H9 (cell line): ENCODE results near the gene HAGH. TPM values are rescaled to one million over a fixed set of nuclear protein-coding genes. Genes with fewer than 3 reads are reported as not detected.

ENCODE experiments used
- DNase-seq: peaks from one replicate; pipeline ENCODE4 v3.0.0-alpha.2; 2017
- H2AFZ ChIP-seq: one replicate; pipeline ENCODE4 v1.6.1; 2013; ENCODE audit warnings: mild to moderate bottlenecking, low read length, control low read depth, moderate library complexity
- H2AK5ac ChIP-seq: 2 replicates; pipeline ENCODE4 v1.6.1; 2013; ENCODE audit warnings: low read length, control low read depth, mixed read lengths; ENCODE audit not compliant: insufficient read length
- H2BK120ac ChIP-seq: one replicate; pipeline ENCODE4 v1.6.1; 2013; ENCODE audit warnings: low read depth, mild to moderate bottlenecking, low read length, control low read depth, inconsistent platforms; ENCODE audit not compliant: poor library complexity, severe bottlenecking
- H2BK12ac ChIP-seq: 2 replicates; pipeline ENCODE4 v1.6.1; 2013; ENCODE audit warnings: low read length, control low read depth, mixed read lengths, low read depth; ENCODE audit not compliant: insufficient read length
- H2BK15ac ChIP-seq: 2 replicates; pipeline ENCODE4 v1.6.1; 2013; ENCODE audit warnings: low read depth, low read length, control low read depth
- H2BK20ac ChIP-seq: one replicate; pipeline ENCODE4 v1.6.1; 2013; ENCODE audit warnings: low read depth, mild to moderate bottlenecking, low read length, control low read depth, inconsistent platforms; ENCODE audit not compliant: poor library complexity, severe bottlenecking
- H2BK5ac ChIP-seq: 2 replicates; pipeline ENCODE4 v1.6.1; 2013; ENCODE audit warnings: low read length, control low read depth, mixed read lengths; ENCODE audit not compliant: insufficient read length
- H3K14ac ChIP-seq: 2 replicates; pipeline ENCODE4 v1.6.1; 2013; ENCODE audit warnings: low read length, control low read depth; ENCODE audit not compliant: insufficient read depth
- H3K18ac ChIP-seq: 2 replicates; pipeline ENCODE4 v1.6.1; 2013; ENCODE audit warnings: low read depth, mild to moderate bottlenecking, mixed read lengths, low read length, control low read depth; ENCODE audit not compliant: insufficient read length
- H3K23ac ChIP-seq: 2 replicates; pipeline ENCODE4 v1.6.1; 2013; ENCODE audit warnings: low read length, control low read depth, mixed read lengths, low read depth; ENCODE audit not compliant: insufficient read length
- H3K23me2 ChIP-seq: 2 replicates; pipeline ENCODE4 v1.6.1; 2013; ENCODE audit warnings: low read depth, mild to moderate bottlenecking, mixed read lengths, low read length, control low read depth; ENCODE audit not compliant: insufficient read length, poor library complexity, severe bottlenecking
- H3K27ac ChIP-seq: 2 replicates; pipeline ENCODE4 v1.5.1; 2013; ENCODE audit warnings: low read length, control low read depth, mixed read lengths, low read depth; ENCODE audit not compliant: insufficient read length
- H3K27me3 ChIP-seq: 2 replicates; pipeline ENCODE4 v1.6.1; 2013; ENCODE audit warnings: low read length, control low read depth, inconsistent platforms; ENCODE audit not compliant: insufficient read depth
- H3K4ac ChIP-seq: 2 replicates; pipeline ENCODE4 v1.6.1; 2013; ENCODE audit warnings: low read depth, mild to moderate bottlenecking, control low read depth, inconsistent platforms, low read length, moderate library complexity
- H3K4me1 ChIP-seq: 2 replicates; pipeline ENCODE4 v1.6.1; 2013; ENCODE audit warnings: low read length, control low read depth, inconsistent platforms; ENCODE audit not compliant: insufficient read depth
- H3K4me2 ChIP-seq: 2 replicates; pipeline ENCODE4 v1.6.1; 2013; ENCODE audit warnings: low read length, control low read depth, mixed read lengths; ENCODE audit not compliant: insufficient read length, insufficient read depth
- H3K56ac ChIP-seq: 2 replicates; pipeline ENCODE4 v1.6.1; 2013; ENCODE audit warnings: low read depth, mild to moderate bottlenecking, mixed read lengths, low read length, control low read depth; ENCODE audit not compliant: insufficient read length
- H3K79me1 ChIP-seq: 2 replicates; pipeline ENCODE4 v1.6.1; 2013; ENCODE audit warnings: low read depth, mild to moderate bottlenecking, moderate library complexity, low read length, control low read depth, inconsistent platforms; ENCODE audit not compliant: insufficient read depth, poor library complexity, severe bottlenecking
- H3K79me2 ChIP-seq: 2 replicates; pipeline ENCODE4 v1.6.1; 2013; ENCODE audit warnings: low read length, control low read depth, inconsistent platforms; ENCODE audit not compliant: insufficient read depth
- H3K9ac ChIP-seq: 2 replicates; pipeline ENCODE4 v1.6.1; 2013; ENCODE audit warnings: low read length, control low read depth, mixed read lengths; ENCODE audit not compliant: insufficient read length; ENCODE audit errors: extremely low read depth
- H3K9me3 ChIP-seq: one replicate; pipeline ENCODE4 v1.6.1; 2013; ENCODE audit warnings: low read depth, low read length, inconsistent platforms; ENCODE audit not compliant: control insufficient read depth
- H3T11ph ChIP-seq: one replicate; pipeline ENCODE4 v1.6.1; 2013; ENCODE audit warnings: mild to moderate bottlenecking, low read length, control low read depth, inconsistent platforms
- H4K20me1 ChIP-seq: one replicate; pipeline ENCODE4 v1.6.1; 2013; ENCODE audit not compliant: control insufficient read depth, insufficient read length, insufficient read depth
- H4K5ac ChIP-seq: 2 replicates; pipeline ENCODE4 v1.6.1; 2013; ENCODE audit warnings: low read depth, mild to moderate bottlenecking, mixed read lengths, low read length, control low read depth; ENCODE audit not compliant: insufficient read length
- H4K8ac ChIP-seq: replicated peaks from 2 replicates; pipeline ENCODE4 v1.6.1; 2013; ENCODE audit warnings: low read length, control low read depth, mixed read lengths, low read depth; ENCODE audit not compliant: insufficient read length
- H4K91ac ChIP-seq: 2 replicates; pipeline ENCODE4 v1.6.1; 2013; ENCODE audit warnings: low read depth, mild to moderate bottlenecking, moderate library complexity, mixed read lengths, low read length, control low read depth; ENCODE audit not compliant: insufficient read length
- H3K27ac Mint-ChIP-seq, 3 experiments: 2 replicates in 2 of 3; 3 replicates in 1 of 3; pipeline ENCODE4 v1.8.0; 2020 to 2021; ENCODE audit warnings: mixed read lengths in 3 of 3, mild to moderate bottlenecking in 1 of 3, moderate library complexity in 1 of 3
- H3K27me3 Mint-ChIP-seq: 2 replicates; pipeline ENCODE4 v1.8.0; 2021; ENCODE audit warnings: low read depth, mild to moderate bottlenecking, moderate library complexity, mixed read lengths
- H3K36me3 Mint-ChIP-seq, 3 experiments: 2 replicates in 2 of 3; 3 replicates in 1 of 3; pipeline ENCODE4 v1.8.0; 2020 to 2021; ENCODE audit warnings: low read depth in 3 of 3, mixed read lengths in 3 of 3; ENCODE audit not compliant: insufficient read depth in 1 of 3
- H3K4me1 Mint-ChIP-seq, 2 experiments: 2 replicates each; pipeline ENCODE4 v1.8.0; 2020; ENCODE audit warnings: mixed read lengths in 2 of 2
- H3K4me3 Mint-ChIP-seq, 2 experiments: 2 replicates in 1 of 2; 3 replicates in 1 of 2; pipeline ENCODE4 v1.8.0; 2020 to 2021; ENCODE audit warnings: mild to moderate bottlenecking in 2 of 2, mixed read lengths in 2 of 2, moderate library complexity in 1 of 2
- H3K9me3 Mint-ChIP-seq, 2 experiments: 2 replicates in 1 of 2; 3 replicates in 1 of 2; pipeline ENCODE4 v1.8.0; 2020; ENCODE audit warnings: mild to moderate bottlenecking in 2 of 2, mixed read lengths in 2 of 2, moderate library complexity in 1 of 2
- CTCF ChIP-seq: fragments of 200-600 bp; sonication (generic); conservative IDR thresholded peaks from 3 replicates; pipeline ENCODE4 v1.8.0; 2021; ENCODE audit warnings: antibody characterized with exemption, mild to moderate bottlenecking
- WGBS: extraction: QIAGEN DNeasy Blood & Tissue Kit; methylation state at CpG from one replicate; pipeline ENCODE4 v1.1.7; 2013; ENCODE audit warnings: missing lambda C conversion rate, low lambda C conversion rate, mixed read lengths; ENCODE audit not compliant: insufficient read length; ENCODE audit errors: extremely low coverage; 5-methylcytosine and 5-hydroxymethylcytosine counted together
- total RNA-seq: library from RNA; stranded (reverse); gene quantifications from 2 replicates; pipeline ENCODE4 v1.2.1, GENCODE V29; 2021

Gene HAGH
- total RNA-seq, 1 experiment from 2014 or later, result 30.0 TPM

- H3K9ac ChIP-seq, result no peak overlapping the region
- no peak overlapping the region for H3K56ac ChIP-seq
- no peak overlapping the region for H3K4ac ChIP-seq
- H2BK12ac ChIP-seq, result no peak overlapping the region
- H4K20me1 ChIP-seq, result no peaks in the 10 kb centered on the region
- H4K8ac ChIP-seq, result no peak overlapping the region
- H3K79me2 ChIP-seq, result no peaks in the 10 kb centered on the region
- no peak overlapping the region for H2BK120ac ChIP-seq
- no CpG with 5 or more reads among the region's 5 CpGs for WGBS
- no peak overlapping the region for H2BK15ac ChIP-seq
- H3K27me3 Mint-ChIP-seq, result peaks cover 88% of the 10 kb centered on the region
- H3K4me2 ChIP-seq, result no peak overlapping the region
- H3K18ac ChIP-seq, result no peak overlapping the region
- no peak overlapping the region for H3K27ac Mint-ChIP-seq
- H3K27ac ChIP-seq, result no peak overlapping the region
- TF ChIP-seq CTCF, result no peak
- no peaks in the 10 kb centered on the region for H3K27me3 ChIP-seq
- H2AK5ac ChIP-seq, result no peak overlapping the region
- H3K9me3 Mint-ChIP-seq, result no peaks in the 10 kb centered on the region
- no peak overlapping the region for H3K4me3 Mint-ChIP-seq
- no peaks in the 10 kb centered on the region for H3K9me3 ChIP-seq
- no peak for DNase-seq
- no peak overlapping the region for H2BK5ac ChIP-seq
- no peak overlapping the region for H2BK20ac ChIP-seq
- H4K91ac ChIP-seq, result no peak overlapping the region
- H3T11ph ChIP-seq, result no peak overlapping the region
- H3K36me3 Mint-ChIP-seq, result peaks cover 0 to 2% (median 0%) of the 10 kb centered on the region in 3 experiments; a peak in 1 of 7 replicates
- H3K14ac ChIP-seq, result no peak overlapping the region
- no peak overlapping the region for H4K5ac ChIP-seq
- H3K23ac ChIP-seq, result no peak overlapping the region
- H3K79me1 ChIP-seq, result no peaks in the 10 kb centered on the region
- no peaks in the 10 kb centered on the region for H3K4me1 ChIP-seq
- H3K23me2 ChIP-seq, result no peaks in the 10 kb centered on the region
- H2AFZ ChIP-seq, result no peak overlapping the region
- H3K4me1 Mint-ChIP-seq, result no peaks in the 10 kb centered on the region
These were observed 30.9 kb upstream of the HAGH start for GRCh38 chr16:1857433-1858097.
